ENCODE results near the gene FMNL2. TPM values are rescaled to one million over a fixed set of nuclear protein-coding genes. Genes with fewer than 3 reads are reported as not detected.
A peak's percentile ranks its signal among the peaks of the same experiment; 100 is the strongest.

FMNL2 gene
- total RNA-seq, 1 donor from 2014 or later = 108 TPM

- no peak for TF ChIP-seq CTCF (IDR thresholded peaks at IDR 0.05; ENCODE audit: unreplicated experiment)
- H3K9me3 Mint-ChIP-seq (ENCODE audit: low read depth) = no peaks in the 10 kb centered on the region
- DNase-seq (ENCODE audit: low spot score, unreplicated experiment) = no peak
- peaks cover 75% of the 10 kb centered on the region for H3K4me1 Mint-ChIP-seq (ENCODE audit: low read depth)
- H3K4me3 Mint-ChIP-seq (ENCODE audit: low read depth) = no peak overlapping the region
- no peaks in the 10 kb centered on the region for H3K36me3 Mint-ChIP-seq (ENCODE audit: insufficient read depth)
- H3K27me3 Mint-ChIP-seq = no peaks in the 10 kb centered on the region
- H3K27ac Mint-ChIP-seq = peak overlapping the region; percentile 47
Measured at GRCh38 chr2:152410165-152410597, 75.2 kb downstream of the FMNL2 start.

- no peaks in the 10 kb centered on the region for H3K36me3 Mint-ChIP-seq (ENCODE audit: insufficient read depth)
- H3K4me1 Mint-ChIP-seq (ENCODE audit: low read depth) = peaks cover 80% of the 10 kb centered on the region
- H3K4me3 Mint-ChIP-seq (ENCODE audit: low read depth) = no peak overlapping the region
- H3K27me3 Mint-ChIP-seq = no peaks in the 10 kb centered on the region
- H3K27ac Mint-ChIP-seq = no peak overlapping the region
- no peak for DNase-seq (ENCODE audit: low spot score, unreplicated experiment)
- H3K9me3 Mint-ChIP-seq (ENCODE audit: low read depth) = no peaks in the 10 kb centered on the region
- no peak for TF ChIP-seq CTCF (IDR thresholded peaks at IDR 0.05; ENCODE audit: unreplicated experiment)
Measured at GRCh38 chr2:152411154-152411553, 76.2 kb downstream of the FMNL2 start.

GRCh38 chr2:152413228-152414030, 78.5 kb downstream of the FMNL2 start:
- peaks cover 73% of the 10 kb centered on the region for H3K4me1 Mint-ChIP-seq (ENCODE audit: low read depth)
- H3K27me3 Mint-ChIP-seq = no peaks in the 10 kb centered on the region
- peak overlapping the region; percentile 21 for H3K27ac Mint-ChIP-seq
- no peaks in the 10 kb centered on the region for H3K9me3 Mint-ChIP-seq (ENCODE audit: low read depth)
- H3K4me3 Mint-ChIP-seq (ENCODE audit: low read depth) = no peak overlapping the region
- no peak for DNase-seq (ENCODE audit: low spot score, unreplicated experiment)
- no peak for TF ChIP-seq CTCF (IDR thresholded peaks at IDR 0.05; ENCODE audit: unreplicated experiment)
- no peaks in the 10 kb centered on the region for H3K36me3 Mint-ChIP-seq (ENCODE audit: insufficient read depth)

- Mint-ChIP-seq H3K36me3 (ENCODE audit: insufficient read depth) (no peaks in the 10 kb centered on the region), H3K4me1 (ENCODE audit: low read depth) (peaks cover 65% of the 10 kb centered on the region), H3K9me3 (ENCODE audit: low read depth) (no peaks in the 10 kb centered on the region), H3K27me3 (no peaks in the 10 kb centered on the region), H3K4me3 (ENCODE audit: low read depth) (no peak overlapping the region), H3K27ac (peak overlapping the region; percentile 56)
- DNase-seq (ENCODE audit: low spot score, unreplicated experiment) = no peak
- no peak for TF ChIP-seq CTCF (IDR thresholded peaks at IDR 0.05; ENCODE audit: unreplicated experiment)
Measured at GRCh38 chr2:152415231-152415642, 80.3 kb downstream of the FMNL2 start.

GRCh38 chr2:152415796-152416195, 80.8 kb downstream of the FMNL2 start:
- no peak overlapping the region for H3K4me3 Mint-ChIP-seq (ENCODE audit: low read depth)
- no peak for DNase-seq (ENCODE audit: low spot score, unreplicated experiment)
- H3K4me1 Mint-ChIP-seq (ENCODE audit: low read depth) = peaks cover 66% of the 10 kb centered on the region
- H3K27me3 Mint-ChIP-seq = no peaks in the 10 kb centered on the region
- no peaks in the 10 kb centered on the region for H3K36me3 Mint-ChIP-seq (ENCODE audit: insufficient read depth)
- H3K9me3 Mint-ChIP-seq (ENCODE audit: low read depth) = no peaks in the 10 kb centered on the region
- TF ChIP-seq CTCF (IDR thresholded peaks at IDR 0.05; ENCODE audit: unreplicated experiment) = no peak
- H3K27ac Mint-ChIP-seq = peak overlapping the region; percentile 56
